Right renal cortex interstitium (tissue), 3 donors: ENCODE results near the gene HMGN1. TPM values are rescaled to one million over a fixed set of nuclear protein-coding genes. Genes with fewer than 3 reads are reported as not detected.
A peak's percentile ranks its signal among the peaks of the same experiment; 100 is the strongest.

Experiments used
- DNase-seq, 3 donors: peaks; one replicate each; pipeline ENCODE4 v3.0.0-alpha.2; 2013; ENCODE audit warnings: low read depth in 3 of 3, low spot score in 2 of 3
- polyA plus RNA-seq, 3 donors: library from polyadenylated mRNA; unstranded; fragments of 120-200 nt; gene quantifications; one replicate each; pipeline ENCODE4 v1.2.1, GENCODE V29; 2013; ENCODE audit not compliant: insufficient read length in 3 of 3

The HMGN1 gene
- polyA plus RNA-seq, 3 donors, result 717 to 797 (median 766) TPM

DNA sequence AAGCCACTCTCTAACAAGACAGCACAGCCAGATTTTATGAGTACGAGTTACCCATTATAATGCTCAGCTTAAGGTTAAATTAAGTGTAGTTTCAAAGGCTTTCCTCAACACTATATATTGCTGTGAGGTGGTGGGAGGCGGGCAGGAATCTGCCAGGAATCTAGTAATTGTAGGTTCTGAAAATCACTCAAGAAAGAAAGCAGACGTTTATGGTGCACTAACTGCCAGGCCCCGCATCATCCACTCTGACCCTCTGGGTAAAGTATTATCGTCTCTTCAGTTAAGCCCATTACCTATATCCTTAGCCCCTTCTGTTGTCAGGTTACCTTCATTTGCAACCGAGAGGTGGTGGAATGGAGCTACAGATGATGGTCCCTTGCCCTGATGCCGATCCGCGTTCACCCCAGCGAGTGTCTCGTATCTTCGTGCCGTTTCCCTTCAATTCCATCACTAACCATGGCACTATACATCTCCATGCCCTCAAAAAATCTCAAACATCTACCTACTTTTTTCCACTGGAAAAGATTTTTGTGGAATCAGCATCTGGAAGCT is 12.4 kb downstream of the HMGN1 start:
- DNase-seq, result no peak

DNA sequence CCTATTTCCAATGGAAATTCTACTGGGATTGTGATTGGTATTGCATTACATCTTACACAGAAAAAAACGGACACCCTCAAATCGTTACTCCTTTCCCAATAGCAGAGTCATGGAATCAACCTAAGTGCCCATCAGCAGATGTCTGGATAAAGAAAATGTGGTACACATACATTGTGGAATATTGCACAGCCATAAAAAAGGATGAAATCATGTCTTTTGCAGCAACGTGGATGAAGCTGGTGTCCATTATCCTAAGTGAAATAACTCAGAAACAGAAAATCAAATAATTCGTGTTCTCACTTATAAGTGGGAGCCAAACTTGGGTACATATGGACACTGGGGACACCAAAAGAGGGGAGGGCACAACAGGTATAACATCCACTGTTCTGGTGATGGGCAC is 14.3 kb downstream of the HMGN1 start:
- no peak for DNase-seq

DNA sequence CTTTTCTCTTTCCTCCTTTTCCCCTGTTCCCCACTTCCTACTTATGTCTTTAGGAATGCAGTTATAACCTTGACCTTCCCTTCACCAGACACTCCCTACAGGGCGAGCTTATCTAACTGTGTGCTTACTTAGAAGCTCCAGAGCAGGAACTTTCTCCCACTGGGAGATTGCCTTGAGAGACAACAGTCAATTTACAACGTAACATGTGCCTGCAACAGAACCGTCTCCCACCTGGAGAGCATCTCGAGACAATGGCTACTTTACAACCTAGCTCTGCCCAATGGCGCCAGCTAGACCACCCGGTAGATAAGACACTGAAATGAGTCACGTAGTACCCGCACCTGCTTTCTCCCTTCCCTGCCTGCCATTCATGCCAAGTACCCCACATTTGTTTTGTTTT is 16.7 kb downstream of the HMGN1 start:
- DNase-seq, result no peak

DNA sequence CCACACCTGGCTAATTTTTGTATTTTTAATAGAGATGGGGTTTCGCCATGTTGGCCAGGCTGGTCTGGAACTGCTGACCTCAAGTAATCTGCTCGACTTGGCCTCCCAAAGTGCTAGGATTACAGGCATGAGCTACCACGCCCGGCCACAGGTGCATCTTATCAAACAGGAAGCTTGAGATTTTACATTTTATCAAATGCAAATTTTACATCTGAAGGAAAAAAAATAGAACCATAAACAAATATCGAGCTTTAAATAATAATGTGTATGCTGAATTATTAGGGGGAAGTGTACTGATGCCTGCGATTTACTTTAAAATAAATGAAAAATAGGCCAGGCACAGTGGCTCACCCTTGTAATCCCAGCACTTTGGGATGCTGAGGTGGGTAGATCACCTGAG is 18.9 kb downstream of the HMGN1 start:
- DNase-seq, result no peak

DNA sequence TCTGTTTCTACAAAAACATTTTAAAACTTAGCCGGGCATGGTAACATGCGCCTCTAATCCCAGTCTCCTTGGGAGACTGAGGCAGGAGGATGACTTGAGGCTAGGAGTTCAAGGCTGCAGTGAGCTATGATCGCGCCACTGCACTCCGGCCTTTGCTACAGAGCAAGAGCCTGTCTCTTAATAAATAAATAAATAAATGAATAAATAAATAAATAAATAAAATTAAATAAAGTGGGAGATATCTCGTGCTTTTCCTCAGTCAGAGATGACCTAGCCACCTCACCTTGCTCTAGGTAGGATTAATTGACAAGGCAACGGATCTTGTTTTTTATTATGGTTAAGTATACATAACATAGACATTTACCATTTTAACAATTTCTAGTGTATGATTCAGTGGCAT is 21.2 kb downstream of the HMGN1 start:
- DNase-seq, result no peak

DNA sequence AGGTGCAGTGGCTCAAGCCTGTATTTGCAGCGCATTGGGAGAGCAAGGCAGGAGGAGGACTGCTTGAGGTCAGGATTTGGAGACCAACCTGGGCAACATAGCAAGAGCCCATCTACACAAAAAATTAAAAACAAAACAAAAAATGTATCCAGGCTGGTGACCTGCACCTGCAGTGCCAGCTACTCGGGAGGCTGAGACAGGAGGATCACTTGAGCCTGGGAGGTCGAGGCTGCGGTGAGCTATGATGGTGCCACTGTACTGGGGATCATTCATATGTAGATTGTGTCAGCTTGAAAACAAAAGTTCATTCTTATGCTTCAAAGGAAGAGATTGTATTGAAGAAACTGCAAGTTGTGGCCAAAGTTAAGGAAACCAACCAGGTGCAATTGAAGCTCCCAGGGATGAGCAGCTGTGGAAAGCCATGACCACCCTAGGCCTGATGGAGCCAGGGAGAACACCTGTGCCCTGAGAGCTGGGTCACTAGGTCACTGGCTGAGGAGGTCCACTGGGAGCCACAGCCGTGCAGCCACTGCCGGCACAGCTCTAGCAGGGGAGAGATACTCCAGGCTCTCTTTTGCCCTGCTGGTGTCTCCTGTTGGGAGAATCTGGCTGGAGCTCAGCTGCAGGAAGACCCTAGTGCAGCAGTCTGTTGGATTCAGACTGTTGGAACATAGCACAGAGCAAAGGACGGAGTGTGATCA is 22.1 kb downstream of the HMGN1 start:
- no peak for DNase-seq

DNA sequence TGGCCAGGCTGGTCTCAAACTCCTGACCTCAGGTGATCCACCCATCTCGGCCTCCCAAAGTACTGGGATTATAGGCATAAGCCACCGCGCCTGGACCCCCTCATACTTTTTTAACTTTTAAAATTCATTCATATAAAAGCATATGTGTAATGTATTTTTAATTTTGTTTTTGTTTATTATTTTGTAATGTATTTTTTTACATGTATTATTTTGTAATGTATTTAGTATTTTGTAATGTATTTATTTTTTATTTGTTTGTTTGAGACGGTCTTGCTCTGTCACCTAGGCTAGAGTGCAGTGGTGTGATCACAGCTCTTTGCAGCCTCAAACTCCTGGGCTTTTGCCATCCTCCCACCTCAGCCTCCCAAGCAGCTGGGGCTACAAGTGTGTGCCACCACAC is 23.4 kb downstream of the HMGN1 start:
- DNase-seq, result no peak

DNA sequence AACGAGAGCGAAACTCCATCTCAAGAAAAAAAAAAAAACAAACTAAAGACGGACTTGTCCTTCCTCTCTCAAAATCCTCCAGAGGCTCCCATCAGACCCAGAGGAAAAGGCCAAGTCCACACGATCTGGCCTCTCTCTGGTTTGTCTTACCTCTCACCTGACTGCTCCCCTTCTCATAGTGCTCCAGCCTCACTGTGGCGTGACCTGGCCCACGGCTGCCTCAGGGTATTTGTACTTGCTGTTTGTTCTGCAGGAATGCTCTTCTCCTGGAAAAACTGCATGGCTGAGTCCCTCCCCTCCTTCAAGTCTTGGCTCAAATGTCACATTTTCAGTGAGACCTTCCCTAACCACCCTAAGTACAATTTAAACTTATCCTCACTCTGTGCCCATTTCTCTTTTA is 27.5 kb downstream of the HMGN1 start:
- no peak for DNase-seq

DNA sequence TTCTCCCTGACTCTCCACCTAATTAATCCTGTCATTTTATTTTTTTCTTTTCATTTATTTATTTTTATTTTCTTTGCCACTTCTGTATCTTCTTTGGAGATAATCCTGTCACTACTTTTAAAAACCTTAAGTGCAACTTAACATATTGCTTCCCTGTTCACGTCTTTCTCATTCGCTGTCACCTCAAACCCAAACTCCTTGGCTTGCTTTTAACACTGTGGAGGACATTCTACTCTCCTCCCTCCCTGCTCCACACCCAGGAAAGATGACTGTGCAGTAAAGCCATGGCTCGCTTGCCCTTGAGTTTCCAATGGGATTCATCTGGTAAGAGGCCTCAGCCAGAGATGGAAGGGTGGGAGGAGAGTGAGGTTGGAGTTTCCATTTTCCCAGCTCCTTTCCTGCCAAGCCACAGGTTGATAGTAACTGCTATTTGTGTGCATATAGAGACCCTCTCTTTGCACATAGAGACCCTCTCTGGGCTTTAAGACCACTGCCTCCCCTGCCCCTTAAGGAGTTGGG is 29.0 kb downstream of the HMGN1 start:
- no peak for DNase-seq

DNA sequence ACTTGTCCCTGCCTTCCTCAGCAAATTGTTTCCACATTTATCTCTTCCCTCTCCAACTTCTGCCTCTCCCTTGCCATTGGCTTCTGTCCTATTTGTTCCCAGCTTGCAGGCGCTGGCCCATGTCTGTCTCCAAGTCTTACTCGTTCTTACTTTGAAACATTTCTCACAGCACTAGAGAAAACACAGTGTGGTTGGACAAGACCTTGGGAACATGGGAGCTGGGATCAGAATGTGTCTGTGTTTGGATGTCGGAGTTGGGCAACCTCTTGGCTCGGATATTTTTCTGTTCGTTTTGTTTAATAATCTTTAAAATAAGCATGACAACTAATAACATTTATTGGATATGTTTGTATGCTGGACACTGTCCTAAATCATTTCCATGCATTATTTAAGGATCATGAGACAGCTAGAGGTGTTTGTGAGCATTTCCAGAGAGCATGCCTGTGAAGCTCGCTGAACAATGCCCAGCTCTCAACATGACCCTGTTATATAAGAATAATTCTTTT is 29.6 kb downstream of the HMGN1 start:
- DNase-seq, result no peak

DNA sequence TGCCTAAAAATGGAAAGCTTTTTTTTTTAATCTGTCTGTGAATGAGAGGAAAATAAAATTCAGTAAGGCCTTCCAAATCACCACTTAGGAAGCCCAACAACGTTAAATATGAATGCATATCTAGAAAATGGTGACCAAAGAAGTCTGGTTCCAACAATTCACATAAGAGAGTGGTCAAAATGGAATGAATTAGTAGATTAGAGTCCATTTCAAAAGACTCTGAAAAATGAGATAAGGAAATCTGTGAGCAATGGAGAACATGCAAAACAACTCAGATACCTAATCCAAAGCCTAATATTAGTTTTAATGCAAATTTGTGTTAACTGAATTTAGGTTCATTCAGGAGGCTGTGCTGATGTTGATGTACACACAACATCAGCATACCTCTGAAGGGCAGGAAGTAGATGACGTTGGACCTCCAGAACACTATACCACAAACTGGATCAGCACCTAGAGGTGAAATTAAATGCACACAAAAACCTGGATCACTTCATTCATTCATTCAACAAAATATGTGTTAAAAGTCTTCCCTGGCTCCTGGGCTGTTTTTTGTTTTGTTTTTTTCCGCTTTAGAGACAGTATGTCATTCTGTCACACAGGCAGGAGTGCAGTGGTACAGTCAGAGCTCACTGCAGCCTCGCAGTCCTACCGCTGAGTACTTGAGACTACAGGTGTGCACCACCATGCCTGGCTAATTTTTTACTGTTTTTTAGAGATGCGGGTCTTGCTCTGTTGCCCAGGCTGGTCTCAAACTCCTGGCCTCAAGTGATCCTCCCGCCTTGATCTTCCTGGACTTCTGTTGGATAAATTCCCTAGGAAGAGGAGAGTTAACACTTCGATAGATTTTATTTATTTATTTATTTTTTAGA is 30.6 kb downstream of the HMGN1 start:
- no peak for DNase-seq

DNA sequence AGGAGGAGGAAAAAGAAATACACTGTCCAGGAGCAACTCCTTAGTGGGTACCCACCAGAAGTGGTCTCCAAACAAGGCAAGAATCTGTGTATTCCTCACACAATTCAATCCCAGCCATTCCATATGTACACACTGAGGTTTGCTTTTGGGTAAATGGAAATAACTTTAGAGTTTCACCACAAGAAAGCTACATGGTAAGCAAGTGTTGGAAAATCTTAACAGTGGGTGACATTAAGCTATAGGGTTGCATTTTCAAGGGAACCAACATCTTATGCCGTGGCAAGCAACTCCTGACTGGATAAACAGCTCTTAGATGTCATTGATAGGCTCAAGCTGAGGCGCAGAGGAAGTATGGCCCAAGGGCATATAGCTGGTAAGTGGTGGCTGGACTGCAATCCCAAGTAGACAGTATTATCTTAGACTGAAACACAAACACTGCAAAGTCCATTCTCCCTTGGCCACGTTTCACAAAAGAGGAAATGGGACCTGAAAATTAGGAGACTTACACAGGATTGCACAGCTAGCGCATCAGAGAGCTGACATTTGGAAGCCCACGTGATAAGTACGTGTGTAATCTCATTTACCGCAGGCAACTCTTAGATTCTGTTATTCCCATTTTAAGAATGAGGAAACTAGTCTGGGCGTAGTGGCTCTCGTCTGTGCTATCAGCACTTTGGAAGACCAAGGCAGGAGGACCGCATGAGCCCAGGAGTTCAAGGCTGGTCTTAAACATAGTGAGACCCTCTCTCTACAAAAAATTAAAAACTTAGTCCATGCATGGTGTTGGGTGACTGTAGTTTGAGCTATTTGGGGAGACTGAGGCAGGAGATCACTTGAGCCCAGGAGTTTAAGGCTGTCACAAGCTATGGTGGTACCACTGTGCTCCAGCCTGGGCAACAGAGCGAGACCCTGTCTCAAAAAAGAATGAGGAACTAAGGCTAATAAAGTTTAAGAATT is 31.5 kb downstream of the HMGN1 start:
- DNase-seq, result no peak

DNA sequence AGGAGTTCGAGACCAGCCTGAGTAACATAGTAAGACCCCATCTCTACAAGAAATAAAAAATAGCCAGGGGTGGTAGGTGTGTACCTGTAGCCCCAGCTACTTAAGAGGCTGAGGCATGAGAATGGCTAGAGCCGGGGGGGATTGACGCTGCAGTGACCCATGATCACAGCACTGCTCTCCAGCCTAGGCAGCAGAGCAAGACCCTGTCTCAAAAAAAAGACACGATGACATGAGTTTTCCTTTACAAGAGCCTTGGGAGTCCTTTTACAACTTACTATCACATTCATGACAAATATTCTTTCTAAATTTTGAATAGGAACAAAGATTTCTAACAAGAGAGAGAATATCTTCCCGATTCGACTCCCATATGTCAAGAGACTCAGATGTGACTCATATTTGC is 32.2 kb downstream of the HMGN1 start:
- no peak for DNase-seq

DNA sequence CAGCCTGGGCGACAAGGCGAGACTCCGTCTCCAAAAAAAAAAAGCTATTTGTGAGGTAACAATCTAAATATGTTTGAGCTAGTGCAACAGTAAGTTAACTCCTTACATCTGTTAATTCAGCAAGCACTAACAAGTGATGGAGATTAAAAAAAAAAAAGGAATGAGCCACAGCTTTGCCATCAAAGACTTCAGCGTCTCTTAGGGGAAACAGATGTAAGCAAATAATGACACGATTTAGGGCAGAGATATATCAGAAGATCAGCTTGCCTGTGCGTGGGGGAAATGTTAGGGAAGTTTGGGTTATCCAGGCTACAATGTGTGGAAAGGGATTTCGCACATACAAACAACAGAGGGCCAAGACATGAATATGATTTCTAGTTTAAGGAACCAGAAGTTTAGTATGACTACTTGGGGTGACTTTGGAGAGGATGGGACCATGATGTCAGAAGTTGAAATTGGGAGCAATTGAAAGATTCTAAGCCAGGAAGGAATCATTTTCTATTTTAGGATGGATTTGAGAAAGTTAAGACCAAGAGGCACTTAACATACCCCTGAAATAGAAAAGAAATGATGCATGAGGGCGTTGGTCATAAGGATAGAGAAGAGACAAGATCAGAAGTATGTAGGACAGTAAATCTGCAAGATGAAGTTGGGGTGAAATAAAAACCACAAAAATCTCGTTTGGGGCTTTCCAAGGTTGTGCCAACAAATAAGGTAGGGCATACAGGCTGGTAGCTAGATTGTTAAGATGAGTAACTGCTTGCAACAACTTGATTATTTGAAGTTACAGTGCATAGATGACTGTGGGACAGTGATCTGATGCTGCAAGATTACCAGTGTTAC is 33.1 kb downstream of the HMGN1 start:
- no peak for DNase-seq

DNA sequence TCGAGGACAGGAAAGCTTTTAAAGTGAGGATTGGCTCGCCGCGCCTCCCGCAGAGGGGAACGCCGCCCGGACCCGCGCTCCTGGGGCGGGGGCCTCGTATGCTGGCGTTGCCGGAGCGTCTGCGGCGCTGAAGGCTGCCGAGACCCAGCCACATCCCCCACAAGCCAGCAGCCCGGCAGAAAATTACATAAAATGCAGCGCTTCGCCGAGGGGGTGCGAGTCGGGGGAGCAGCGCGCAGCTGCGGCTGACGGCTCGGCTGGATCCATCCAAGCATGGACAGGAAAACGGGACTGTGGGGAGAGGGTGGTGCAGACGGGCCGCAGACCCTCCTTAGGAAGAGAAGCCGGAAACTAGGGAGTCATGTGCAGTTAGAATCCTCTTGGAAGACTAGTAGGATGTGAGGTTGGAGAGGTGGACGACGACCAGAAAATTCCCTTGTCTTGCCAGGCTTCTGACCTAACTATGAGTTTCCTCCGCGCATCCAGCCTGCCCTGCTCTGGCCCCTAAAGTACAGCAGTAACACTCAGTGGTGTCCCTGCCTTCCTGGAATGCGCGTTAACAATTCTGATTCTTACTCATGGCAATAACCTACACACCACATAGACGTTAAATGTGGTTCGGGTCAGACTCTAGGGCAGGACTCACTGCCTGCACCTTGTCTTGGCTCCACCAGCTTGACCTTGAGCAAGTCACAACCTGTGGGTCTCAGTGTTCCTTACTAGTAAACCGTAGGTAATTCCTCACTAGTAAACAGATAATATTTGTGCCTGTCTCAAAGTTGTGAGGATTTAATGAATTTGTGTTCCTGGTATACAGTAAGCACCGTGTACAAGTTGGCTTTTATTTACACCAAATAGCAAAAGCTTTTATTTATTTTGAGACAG is 34.5 kb downstream of the HMGN1 start:
- DNase-seq, result peak; percentile 41 to 57 (median 51)

DNA sequence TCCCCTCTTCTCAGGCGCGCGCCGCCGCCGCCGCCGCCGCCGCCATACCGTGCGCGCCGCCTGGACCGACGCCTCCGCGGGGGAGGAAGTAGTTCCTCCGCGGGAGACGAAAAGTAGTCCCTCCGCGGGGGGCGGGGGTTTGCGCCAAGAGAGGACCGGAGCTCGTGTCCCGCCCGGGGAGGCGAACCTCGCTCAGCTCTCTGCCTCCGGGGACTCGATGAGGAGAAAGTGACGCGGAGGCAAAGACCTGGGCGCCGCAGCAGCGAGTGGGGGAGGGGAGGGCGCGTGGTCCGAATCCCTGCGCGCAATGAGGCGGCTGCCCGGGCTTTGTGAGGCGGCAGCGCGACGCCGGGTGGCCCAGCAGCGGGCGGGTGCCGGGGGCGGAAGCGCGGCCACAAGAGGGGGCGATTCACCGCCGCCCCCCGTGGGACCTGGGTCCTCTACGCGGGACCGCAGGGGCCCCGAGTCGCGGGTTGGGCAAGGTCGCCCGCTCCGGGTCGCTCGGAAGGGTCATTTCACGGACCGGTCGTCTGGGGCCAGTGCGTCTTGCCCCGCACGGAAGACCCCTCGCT is 35.2 kb downstream of the HMGN1 start, which contains the start of gene BRWD1:
Gene BRWD1, minus strand, starts transcription at position 62 of the 572 bp plus-strand sequence. CDS start 141 bp downstream, outside the sequence.
- peak; percentile 72 to 77 (median 75) for DNase-seq

DNA sequence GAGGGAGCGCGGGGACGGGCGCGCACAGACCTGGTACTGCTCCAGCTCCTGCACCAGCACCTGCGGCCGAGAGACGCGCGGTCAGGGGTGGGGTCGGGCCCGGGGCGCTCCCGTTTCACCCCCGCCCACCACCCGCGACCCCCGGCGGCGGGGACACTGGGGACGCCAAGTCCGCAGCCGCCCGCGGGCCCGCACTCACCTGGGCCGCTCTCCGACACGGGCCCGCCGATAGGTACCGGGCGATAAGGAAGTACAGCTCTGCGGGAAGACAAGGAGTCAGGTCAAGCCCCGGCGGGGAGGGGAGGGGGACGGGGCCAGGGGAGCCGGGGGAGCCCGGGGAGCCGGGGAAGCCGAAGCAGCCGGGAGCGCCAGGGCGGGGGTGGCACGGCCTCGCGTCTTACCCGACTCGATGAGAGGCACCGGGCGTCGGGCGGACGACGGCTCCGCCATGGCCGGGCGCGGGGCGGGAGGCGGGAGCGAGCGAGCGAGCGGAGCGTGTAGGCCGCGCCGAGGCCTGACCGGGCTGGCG is 35.8 kb downstream of the HMGN1 start:
- DNase-seq, result peak in 1 of 3 donors; percentile 7
